Measurements from ENCODE around the gene ZBTB6. TPM values are rescaled to one million over a fixed set of nuclear protein-coding genes. Genes with fewer than 3 reads are reported as not detected.

ZBTB6 gene
- total and polyA plus RNA-seq, 9 of the 15 experiments (the other 6 are each of a cell fraction or from before 2014, with no cell fraction given), result 1.4 to 7.2 (median 5.3) TPM

DNA sequence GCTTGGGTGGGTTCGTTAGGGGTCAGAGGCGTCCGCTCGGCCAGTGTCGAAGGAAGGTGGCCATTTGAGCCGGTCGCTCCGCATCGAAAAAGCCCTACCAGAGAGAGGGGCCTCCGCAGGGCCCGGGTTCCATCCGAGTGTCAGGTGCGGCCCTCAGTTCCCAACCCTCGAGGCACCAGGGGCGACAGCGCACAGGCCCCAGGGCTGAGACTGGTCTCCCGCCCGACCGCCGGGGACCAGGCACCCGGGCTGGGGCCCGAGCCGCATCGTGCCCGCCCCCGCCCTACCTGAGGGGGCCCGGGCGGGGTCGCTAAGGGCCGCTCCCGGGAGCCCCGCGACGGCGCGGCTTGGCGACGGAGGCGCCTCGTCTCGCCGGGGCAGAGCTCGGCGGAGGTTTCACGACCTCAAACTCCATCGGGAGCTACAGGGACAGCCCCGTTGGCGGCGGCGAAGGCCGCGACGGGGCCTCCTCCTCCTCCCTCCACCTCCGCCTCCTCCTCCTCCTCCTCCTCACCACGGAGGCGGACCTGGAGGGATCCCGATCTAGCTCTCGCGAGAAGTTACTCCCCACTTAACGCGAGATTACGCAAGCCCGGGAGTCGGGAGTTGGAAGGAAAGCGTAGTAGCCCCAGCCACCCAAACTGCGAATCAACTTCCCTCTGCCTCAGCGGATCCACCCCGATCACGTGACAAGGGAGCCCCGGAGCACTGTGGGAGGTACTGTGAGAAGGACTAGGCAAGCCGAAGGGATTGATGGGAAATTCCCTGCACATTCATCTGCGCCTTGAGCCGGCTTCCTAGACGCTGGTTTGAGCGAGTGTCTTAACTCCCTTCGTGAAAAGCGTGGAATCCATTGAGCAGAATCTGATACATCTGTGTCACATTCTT is 8.1 kb downstream of the ZBTB6 start, which contains the start of gene RC3H2 (continued):
- TF ChIP-seq, protein P1, sequence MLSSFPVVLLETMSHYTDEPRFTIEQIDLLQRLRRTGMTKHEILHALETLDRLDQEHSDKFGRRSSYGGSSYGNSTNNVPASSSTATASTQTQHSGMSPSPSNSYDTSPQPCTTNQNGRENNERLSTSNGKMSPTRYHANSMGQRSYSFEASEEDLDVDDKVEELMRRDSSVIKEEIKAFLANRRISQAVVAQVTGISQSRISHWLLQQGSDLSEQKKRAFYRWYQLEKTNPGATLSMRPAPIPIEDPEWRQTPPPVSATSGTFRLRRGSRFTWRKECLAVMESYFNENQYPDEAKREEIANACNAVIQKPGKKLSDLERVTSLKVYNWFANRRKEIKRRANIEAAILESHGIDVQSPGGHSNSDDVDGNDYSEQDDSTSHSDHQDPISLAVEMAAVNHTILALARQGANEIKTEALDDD (IDR thresholded peaks at IDR 0.05), result peak; percentile 30; the same call in 1 of the 2 replicates
- TF ChIP-seq NUFIP1 (IDR thresholded peaks at IDR 0.05; ENCODE audit: partially characterized antibody) (no peak), MCM5 (IDR thresholded peaks at IDR 0.05; ENCODE audit: low read depth) (no peak), JUN (IDR thresholded peaks at IDR 0.05; ENCODE audit: borderline replicate concordance, low read depth, low read length) (0 out of 2 replicates have a peak, but pooled peaks have one; percentile 38), JUN (CRISPR knock-in tag; IDR thresholded peaks at IDR 0.05; ENCODE audit: borderline replicate concordance) (no peak), SRSF1 (IDR thresholded peaks at IDR 0.05; ENCODE audit: low read depth, low read length) (no peak), EZH2 (IDR thresholded peaks at IDR 0.05; ENCODE audit: borderline replicate concordance, low read depth, low read length) (no peak), KLF16 (IDR thresholded peaks at IDR 0.05) (no peak; the same call in 1 of the 2 replicates), ZNF165 (CRISPR knock-in tag; IDR thresholded peaks at IDR 0.05; ENCODE audit: borderline replicate concordance) (0 out of 2 replicates have a peak, but pooled peaks have one; percentile 63), SMAD3 (CRISPR knock-in tag; conservative IDR thresholded peaks at IDR 0.05) (peak; percentile 74; the same call in 1 of the 2 replicates), SMARCA5 (IDR thresholded peaks at IDR 0.05) (no peak), CBFA2T3 (IDR thresholded peaks at IDR 0.05) (no peak; the same call in 1 of the 2 replicates), CEBPB (tag; IDR thresholded peaks at IDR 0.05) (peak; percentile 92), PURB (CRISPR knock-in tag; IDR thresholded peaks at IDR 0.05; ENCODE audit: low read depth) (no peak), NFE2 (IDR thresholded peaks at IDR 0.05; ENCODE audit: low read depth) (no peak; the same call in 1 of the 2 replicates), SAFB2 (IDR thresholded peaks at IDR 0.05; ENCODE audit: borderline replicate concordance, low read depth, low read length, severe bottlenecking) (no peak)
- TF ChIP-seq, protein P2, sequence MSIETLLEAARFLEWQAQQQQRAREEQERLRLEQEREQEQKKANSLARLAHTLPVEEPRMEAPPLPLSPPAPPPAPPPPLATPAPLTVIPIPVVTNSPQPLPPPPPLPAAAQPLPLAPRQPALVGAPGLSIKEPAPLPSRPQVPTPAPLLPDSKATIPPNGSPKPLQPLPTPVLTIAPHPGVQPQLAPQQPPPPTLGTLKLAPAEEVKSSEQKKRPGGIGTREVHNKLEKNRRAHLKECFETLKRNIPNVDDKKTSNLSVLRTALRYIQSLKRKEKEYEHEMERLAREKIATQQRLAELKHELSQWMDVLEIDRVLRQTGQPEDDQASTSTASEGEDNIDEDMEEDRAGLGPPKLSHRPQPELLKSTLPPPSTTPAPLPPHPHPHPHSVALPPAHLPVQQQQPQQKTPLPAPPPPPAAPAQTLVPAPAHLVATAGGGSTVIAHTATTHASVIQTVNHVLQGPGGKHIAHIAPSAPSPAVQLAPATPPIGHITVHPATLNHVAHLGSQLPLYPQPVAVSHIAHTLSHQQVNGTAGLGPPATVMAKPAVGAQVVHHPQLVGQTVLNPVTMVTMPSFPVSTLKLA (conservative IDR thresholded peaks at IDR 0.05), result peak in 1 of 2 experiments; percentile 53; a peak in 2 of 4 replicates
- TF ChIP-seq, protein P3, sequence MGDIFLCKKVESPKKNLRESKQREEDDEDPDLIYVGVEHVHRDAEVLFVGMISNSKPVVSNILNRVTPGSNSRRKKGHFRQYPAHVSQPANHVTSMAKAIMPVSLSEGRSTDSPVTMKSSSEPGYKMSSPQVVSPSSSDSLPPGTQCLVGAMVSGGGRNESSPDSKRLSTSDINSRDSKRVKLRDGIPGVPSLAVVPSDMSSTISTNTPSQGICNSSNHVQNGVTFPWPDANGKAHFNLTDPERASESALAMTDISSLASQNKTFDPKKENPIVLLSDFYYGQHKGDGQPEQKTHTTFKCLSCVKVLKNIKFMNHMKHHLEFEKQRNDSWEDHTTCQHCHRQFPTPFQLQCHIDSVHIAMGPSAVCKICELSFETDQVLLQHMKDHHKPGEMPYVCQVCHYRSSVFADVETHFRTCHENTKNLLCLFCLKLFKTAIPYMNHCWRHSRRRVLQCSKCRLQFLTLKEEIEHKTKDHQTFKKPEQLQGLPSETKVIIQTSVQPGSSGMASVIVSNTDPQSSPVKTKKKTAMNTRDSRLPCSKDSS (IDR thresholded peaks at IDR 0.05; ENCODE audit: low read depth, partially characterized antibody), result no peak
- TF ChIP-seq, protein P4, sequence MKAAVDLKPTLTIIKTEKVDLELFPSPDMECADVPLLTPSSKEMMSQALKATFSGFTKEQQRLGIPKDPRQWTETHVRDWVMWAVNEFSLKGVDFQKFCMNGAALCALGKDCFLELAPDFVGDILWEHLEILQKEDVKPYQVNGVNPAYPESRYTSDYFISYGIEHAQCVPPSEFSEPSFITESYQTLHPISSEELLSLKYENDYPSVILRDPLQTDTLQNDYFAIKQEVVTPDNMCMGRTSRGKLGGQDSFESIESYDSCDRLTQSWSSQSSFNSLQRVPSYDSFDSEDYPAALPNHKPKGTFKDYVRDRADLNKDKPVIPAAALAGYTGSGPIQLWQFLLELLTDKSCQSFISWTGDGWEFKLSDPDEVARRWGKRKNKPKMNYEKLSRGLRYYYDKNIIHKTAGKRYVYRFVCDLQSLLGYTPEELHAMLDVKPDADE (conservative IDR thresholded peaks at IDR 0.05; ENCODE audit: control insufficient read depth, low read depth, low read length), result 0 out of 2 replicates have a peak, but pooled peaks have one; percentile 33
